ENCODE results near the gene SPRED2. TPM values are rescaled to one million over a fixed set of nuclear protein-coding genes. Genes with fewer than 3 reads are reported as not detected.

The SPRED2 gene
- total and polyA plus RNA-seq, 8 donors, result 31.5 to 47.1 (median 40.4) TPM

- TF ChIP-seq, protein P1, sequence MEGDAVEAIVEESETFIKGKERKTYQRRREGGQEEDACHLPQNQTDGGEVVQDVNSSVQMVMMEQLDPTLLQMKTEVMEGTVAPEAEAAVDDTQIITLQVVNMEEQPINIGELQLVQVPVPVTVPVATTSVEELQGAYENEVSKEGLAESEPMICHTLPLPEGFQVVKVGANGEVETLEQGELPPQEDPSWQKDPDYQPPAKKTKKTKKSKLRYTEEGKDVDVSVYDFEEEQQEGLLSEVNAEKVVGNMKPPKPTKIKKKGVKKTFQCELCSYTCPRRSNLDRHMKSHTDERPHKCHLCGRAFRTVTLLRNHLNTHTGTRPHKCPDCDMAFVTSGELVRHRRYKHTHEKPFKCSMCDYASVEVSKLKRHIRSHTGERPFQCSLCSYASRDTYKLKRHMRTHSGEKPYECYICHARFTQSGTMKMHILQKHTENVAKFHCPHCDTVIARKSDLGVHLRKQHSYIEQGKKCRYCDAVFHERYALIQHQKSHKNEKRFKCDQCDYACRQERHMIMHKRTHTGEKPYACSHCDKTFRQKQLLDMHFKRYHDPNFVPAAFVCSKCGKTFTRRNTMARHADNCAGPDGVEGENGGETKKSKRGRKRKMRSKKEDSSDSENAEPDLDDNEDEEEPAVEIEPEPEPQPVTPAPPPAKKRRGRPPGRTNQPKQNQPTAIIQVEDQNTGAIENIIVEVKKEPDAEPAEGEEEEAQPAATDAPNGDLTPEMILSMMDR (IDR thresholded peaks at IDR 0.05), result no peak
- intact Hi-C loops (cut with DNase I), result no loop called here
- H3K4me1 ChIP-seq, result peaks cover 6 to 21% of the 10 kb centered on the region in 2 donors
- no peak for ATAC-seq
- no peaks in the 10 kb centered on the region for H3K27me3 ChIP-seq
- no peak for DNase-seq
- no peaks in the 10 kb centered on the region for H3K36me3 ChIP-seq
- H3K9me3 ChIP-seq, result no peaks in the 10 kb centered on the region
- no peak overlapping the region for H3K4me3 ChIP-seq
- H3K27ac ChIP-seq, result no peak overlapping the region
Measured at GRCh38 chr2:65417509-65418085, 14.8 kb downstream of the SPRED2 start.

- Histone ChIP-seq H3K27ac (no peak overlapping the region), H3K9me3 (no peaks in the 10 kb centered on the region), H3K36me3 (no peaks in the 10 kb centered on the region), H3K4me1 (peaks cover 6 to 24% of the 10 kb centered on the region in 2 donors), H3K27me3 (no peaks in the 10 kb centered on the region), H3K4me3 (no peak overlapping the region)
- DNase-seq (no peak), ATAC-seq (peak; percentile 73)
- TF ChIP-seq, protein P1 (IDR thresholded peaks at IDR 0.05), result no peak
- intact Hi-C loops (cut with DNase I), result no loop called here
Measured at GRCh38 chr2:65416945-65417344, 15.5 kb downstream of the SPRED2 start.

GRCh38 chr2:65416321-65416720 is 16.1 kb downstream of the SPRED2 start:
- Histone ChIP-seq H3K27me3 (no peaks in the 10 kb centered on the region), H3K36me3 (no peaks in the 10 kb centered on the region)

GRCh38 chr2:65415091-65415490 is 17.3 kb downstream of the SPRED2 start:
- ATAC-seq (no peak), DNase-seq (no peak)
- H3K4me1 ChIP-seq, result peaks cover 0 to 9% of the 10 kb centered on the region in 2 donors
- no peak overlapping the region for H3K27ac ChIP-seq
- intact Hi-C loops (cut with DNase I), result no loop called here
- no peaks in the 10 kb centered on the region for H3K9me3 ChIP-seq
- TF ChIP-seq, protein P1 (IDR thresholded peaks at IDR 0.05), result no peak
- H3K36me3 ChIP-seq, result no peaks in the 10 kb centered on the region
- H3K27me3 ChIP-seq, result no peaks in the 10 kb centered on the region
- no peak overlapping the region for H3K4me3 ChIP-seq

More at GRCh38 chr2:65416321-65416720, 16.1 kb downstream of the SPRED2 start:
- H3K27ac ChIP-seq, result no peak overlapping the region
- TF ChIP-seq, protein P1 (IDR thresholded peaks at IDR 0.05), result no peak
- ATAC-seq (no peak), DNase-seq (no peak)
- intact Hi-C loops (cut with DNase I), result no loop called here
- peaks cover 1 to 22% of the 10 kb centered on the region in 2 donors for H3K4me1 ChIP-seq
- H3K4me3 ChIP-seq, result no peak overlapping the region
- no peaks in the 10 kb centered on the region for H3K9me3 ChIP-seq

GRCh38 chr2:65413610-65414009 is 18.8 kb downstream of the SPRED2 start:
- ATAC-seq (no peak), DNase-seq (no peak)
- TF ChIP-seq, protein P1 (IDR thresholded peaks at IDR 0.05), result no peak
- intact Hi-C loops (cut with DNase I), result no loop called here
- H3K4me1 ChIP-seq, result peaks cover 0 to 5% of the 10 kb centered on the region in 2 donors
- no peaks in the 10 kb centered on the region for H3K9me3 ChIP-seq
- H3K36me3 ChIP-seq, result no peaks in the 10 kb centered on the region
- H3K4me3 ChIP-seq, result no peak overlapping the region
- no peaks in the 10 kb centered on the region for H3K27me3 ChIP-seq
- no peak overlapping the region for H3K27ac ChIP-seq

All from left lung (tissue), 10 donors.